ENCODE results near the gene GOLGA6A.
"Not testable (repeated sequence)": the region's sequence is repeated elsewhere in the genome, so short reads cannot be mapped to it uniquely, and the experiment has no call there.

Gene GOLGA6A

DNA sequence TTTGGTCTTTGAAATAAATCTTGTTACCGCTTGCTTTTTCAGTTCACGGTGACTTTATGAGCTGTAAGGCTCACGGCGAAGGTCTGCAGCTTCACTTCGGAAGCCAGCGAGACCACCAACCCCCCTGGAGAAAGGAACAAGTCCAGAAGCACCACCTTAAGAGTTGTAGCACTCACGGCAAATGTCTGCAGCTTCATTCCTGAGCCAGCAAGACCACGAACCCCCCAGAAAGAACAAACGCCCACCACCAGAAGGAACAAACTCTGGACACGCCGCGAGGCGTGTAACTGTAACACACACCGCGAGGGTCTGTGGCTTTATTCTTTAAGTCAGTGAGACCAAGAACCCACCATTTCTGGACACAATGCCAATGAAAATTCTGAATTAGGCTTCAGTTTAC lies 28.8 kb downstream of the GOLGA6A start:
- ChIA-PET POLR2A (no interaction called here), CTCF (interaction anchor here (0.9 to 10.6 kb wide), 9 partner anchors 11 to 269 kb away, joined by 3 to 123 read pairs (median 3); no protein-coding TSS in a partner anchor)
- DNase-seq (ENCODE audit: extremely low spot score) = no peak
- TF ChIP-seq, protein P1, sequence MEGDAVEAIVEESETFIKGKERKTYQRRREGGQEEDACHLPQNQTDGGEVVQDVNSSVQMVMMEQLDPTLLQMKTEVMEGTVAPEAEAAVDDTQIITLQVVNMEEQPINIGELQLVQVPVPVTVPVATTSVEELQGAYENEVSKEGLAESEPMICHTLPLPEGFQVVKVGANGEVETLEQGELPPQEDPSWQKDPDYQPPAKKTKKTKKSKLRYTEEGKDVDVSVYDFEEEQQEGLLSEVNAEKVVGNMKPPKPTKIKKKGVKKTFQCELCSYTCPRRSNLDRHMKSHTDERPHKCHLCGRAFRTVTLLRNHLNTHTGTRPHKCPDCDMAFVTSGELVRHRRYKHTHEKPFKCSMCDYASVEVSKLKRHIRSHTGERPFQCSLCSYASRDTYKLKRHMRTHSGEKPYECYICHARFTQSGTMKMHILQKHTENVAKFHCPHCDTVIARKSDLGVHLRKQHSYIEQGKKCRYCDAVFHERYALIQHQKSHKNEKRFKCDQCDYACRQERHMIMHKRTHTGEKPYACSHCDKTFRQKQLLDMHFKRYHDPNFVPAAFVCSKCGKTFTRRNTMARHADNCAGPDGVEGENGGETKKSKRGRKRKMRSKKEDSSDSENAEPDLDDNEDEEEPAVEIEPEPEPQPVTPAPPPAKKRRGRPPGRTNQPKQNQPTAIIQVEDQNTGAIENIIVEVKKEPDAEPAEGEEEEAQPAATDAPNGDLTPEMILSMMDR (IDR thresholded peaks at IDR 0.05; ENCODE audit: control extremely low read depth, extremely low read depth, low read depth, missing control alignments) = no peak

DNA sequence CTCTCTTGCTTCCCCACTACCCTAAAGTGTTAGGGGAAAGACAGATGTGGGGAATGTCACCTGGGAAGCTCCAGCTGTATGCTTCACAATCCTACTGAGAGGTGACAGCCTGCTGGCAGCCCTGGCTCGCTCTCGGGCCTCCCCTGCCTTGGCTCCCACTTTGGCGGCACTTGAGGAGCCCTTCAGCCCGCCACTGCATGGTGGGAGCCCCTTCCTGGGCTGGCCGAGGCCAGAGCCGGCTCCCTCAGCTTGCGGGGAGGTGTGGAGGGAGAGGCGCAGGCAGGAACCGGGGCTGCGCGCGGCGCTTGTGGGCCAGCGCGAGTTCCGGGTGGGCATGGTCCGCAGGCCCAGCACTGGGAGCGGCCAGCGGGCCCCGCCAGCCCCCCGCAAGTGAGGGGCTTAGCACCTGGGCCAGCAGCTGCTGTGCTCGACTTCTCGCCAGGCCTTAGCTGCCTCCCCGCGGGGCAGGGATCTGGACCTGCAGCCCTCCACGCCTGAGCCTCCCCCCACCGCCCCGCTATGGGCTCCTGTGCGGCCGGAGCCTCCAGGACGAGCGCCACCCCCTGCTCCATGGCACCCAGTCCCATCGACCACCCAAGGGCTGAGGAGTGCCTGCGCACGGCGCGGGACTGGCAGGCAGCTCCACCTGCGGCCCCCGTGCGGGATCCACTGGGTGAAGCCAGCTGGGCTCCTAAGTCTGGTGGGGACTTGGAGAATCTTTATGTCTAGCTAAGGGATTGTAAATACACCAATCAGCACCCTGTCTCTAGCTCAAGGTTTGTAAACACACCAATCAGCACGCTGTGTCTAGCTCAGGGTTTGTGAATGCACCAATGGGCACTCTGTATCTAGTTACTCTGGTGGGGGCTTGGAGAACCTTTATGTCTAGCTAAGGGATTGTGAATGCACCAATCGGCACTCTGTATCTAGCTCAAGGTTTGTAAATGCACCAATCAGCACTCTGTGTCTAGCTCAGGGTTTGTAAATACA lies 29.8 kb downstream of the GOLGA6A start:
- DNase-seq (ENCODE audit: extremely low spot score); POLR2A ChIA-PET: not testable (repeated sequence)
- CTCF ChIA-PET = interaction anchor here (0.8 to 10.6 kb wide), 11 partner anchors 8 to 270 kb away, joined by 3 to 123 read pairs (median 4); no protein-coding TSS in a partner anchor

DNA sequence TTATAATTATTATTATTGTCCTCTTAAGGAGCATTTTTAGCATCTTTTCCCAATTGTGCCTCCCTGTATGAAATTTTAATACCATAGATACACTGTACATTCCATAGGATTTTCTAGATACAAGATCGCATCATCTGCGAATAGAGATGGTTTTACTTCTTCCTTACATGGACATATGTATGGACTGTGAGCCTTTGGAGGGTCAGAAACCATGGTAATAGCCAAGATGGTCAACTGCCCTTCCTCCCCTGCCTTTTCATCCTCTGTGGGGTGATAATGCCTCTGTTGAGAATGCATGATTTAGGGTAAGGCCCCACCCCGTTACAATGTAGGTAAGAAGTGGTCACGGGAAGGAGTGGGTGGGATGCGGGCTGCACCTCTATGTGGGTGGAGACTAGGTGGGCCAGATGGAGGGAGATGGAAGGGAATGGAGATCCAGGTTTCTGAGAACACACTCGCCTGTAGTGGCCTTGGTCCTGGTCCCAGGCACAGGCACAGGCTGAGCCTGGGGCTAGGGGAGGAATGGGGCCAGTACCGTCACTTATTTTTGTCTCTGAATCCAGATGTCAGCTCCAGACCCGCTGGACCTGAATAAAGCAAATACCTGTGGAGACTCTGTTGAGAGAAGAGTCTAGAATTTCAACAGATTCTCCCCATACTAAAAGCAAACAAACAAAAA lies 31.7 kb downstream of the GOLGA6A start:
- DNase-seq (ENCODE audit: extremely low spot score) = no peak
- CTCF ChIA-PET = interaction anchor here (10.6 kb wide), 1 partner anchor 11 kb away, joined by 123 read pairs; no protein-coding TSS in a partner anchor
- TF ChIP-seq, protein P1 (IDR thresholded peaks at IDR 0.05; ENCODE audit: control extremely low read depth, extremely low read depth, low read depth, missing control alignments) = no peak
- POLR2A ChIA-PET = no interaction called here

DNA sequence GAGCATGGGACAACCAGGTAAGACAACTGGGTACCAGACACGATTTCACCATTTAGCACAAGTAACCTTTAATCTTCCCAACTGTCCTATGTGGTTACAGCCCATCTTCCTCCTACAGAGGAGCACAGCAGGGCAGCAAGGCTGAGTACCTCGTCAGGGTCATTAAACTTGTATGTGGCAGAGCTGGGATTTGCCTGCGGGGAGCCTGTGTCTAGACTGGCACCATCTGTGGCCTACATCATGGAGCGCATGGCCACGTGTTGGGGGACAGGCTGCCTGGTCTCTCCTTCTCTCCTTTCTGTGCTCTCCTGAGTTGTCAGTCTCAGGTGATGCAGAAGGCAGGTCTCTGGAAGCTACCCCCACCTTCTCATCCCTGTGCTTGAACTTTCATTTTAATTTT lies 32.2 kb downstream of the GOLGA6A start:
- ChIA-PET POLR2A (no interaction called here), CTCF (interaction anchor here (0.9 to 10.6 kb wide), 8 partner anchors 7 to 272 kb away, joined by 3 to 123 read pairs (median 4); no protein-coding TSS in a partner anchor)
- DNase-seq (ENCODE audit: extremely low spot score) = no peak
- TF ChIP-seq, protein P1 (IDR thresholded peaks at IDR 0.05; ENCODE audit: control extremely low read depth, extremely low read depth, low read depth, missing control alignments) = no peak

DNA sequence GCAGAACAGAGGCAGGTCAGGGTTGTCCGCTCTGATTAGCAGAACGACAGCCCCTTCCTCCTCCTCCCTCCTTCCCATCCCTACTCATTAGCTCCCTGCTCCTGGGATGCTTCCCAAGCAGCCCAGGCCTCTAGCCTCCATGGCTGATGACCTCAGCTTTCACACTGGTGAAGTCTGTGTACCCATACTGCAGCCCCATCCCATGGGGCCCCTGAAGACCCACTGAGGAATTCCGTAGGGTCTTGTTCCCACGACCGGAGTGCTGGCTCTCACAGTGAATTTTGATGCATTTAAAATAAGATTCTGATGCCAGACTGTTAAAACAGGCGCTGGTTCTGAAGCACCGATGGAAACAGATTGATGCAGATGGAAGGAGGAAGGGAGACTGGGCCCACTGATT lies 36.1 kb downstream of the GOLGA6A start:
- ChIA-PET CTCF (interaction anchor here (4.5 to 12.3 kb wide), 2 partner anchors 6 to 73 kb away, joined by 22 to 123 read pairs; no protein-coding TSS in a partner anchor), POLR2A (no interaction called here)
- TF ChIP-seq, protein P1 (IDR thresholded peaks at IDR 0.05; ENCODE audit: control extremely low read depth, extremely low read depth, low read depth, missing control alignments) = no peak
- no peak for DNase-seq (ENCODE audit: extremely low spot score)

DNA sequence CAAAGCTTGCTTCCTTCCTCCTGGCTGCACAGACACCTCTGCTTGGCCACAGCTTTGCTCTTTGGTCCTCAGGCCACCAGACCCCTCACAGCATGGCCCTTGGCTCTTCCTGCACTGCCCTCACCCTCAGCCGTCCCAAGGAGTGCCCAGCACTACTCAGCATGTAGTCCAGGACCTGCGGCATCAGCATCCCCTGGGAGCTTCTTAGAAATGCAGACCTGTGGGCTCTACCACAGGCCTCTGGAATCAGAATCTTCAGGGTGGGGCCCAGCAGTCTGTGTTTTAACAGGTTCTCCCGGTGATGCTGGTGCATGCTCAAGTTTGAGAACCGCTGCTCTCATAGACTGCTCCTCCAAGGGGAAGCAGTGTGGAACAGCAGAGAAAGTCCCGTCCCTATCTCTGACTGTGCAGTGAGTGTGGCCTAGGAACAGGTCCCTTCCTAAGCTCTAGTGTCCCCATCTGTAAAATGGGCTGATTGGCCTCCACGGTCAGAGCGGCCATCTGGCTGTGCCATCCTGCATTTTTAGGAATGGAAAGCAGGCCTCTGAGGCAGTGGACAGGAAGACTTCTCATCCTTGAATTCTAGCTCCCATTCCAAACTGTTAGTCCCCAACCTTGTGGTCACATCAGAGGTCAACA lies 36.6 kb downstream of the GOLGA6A start:
- TF ChIP-seq, protein P1 (IDR thresholded peaks at IDR 0.05; ENCODE audit: control extremely low read depth, extremely low read depth, low read depth, missing control alignments) = no peak
- DNase-seq (ENCODE audit: extremely low spot score) = no peak
- ChIA-PET CTCF (interaction anchor here (1.2 to 12.3 kb wide), 4 partner anchors 6 to 73 kb away, joined by 3 to 123 read pairs (median 14); no protein-coding TSS in a partner anchor), POLR2A (no interaction called here)

Measured in GM10248 (cell line).